Loucy (cell line): ENCODE results near the gene DQX1.

Source experiments
- EZH2phosphoT487 ChIP-seq: fragments of 200-600 bp; IDR thresholded peaks from 2 replicates; pipeline ENCODE4 v1.6.1; 2018; ENCODE audit warnings: antibody characterized with exemption, mild to moderate bottlenecking, moderate library complexity, borderline replicate concordance
- TF ChIP-seq, protein P1 (sequence below): fragments of 200-600 bp; sonication (generic); conservative IDR thresholded peaks from 2 replicates; pipeline ENCODE4 v1.5.1; 2014; ENCODE audit warnings: mild to moderate bottlenecking, antibody characterized with exemption, low read length

DNA sequence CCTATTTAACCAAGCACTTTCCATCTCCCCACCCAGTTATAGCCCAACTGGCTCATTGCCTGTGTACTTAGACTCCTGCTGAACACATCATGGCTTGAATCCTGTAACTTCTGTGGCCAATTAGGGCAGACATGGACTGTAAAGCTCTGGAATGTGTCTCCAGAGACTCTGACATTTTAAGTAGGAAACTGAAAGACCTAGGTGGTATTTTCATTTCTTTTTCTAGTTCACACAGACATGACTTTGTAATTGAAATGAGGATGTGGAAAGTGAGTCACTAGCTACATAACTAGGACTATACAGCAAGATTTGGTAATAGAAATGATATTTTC, 40.7 kb upstream of the DQX1 start:
- TF ChIP-seq, protein P1, sequence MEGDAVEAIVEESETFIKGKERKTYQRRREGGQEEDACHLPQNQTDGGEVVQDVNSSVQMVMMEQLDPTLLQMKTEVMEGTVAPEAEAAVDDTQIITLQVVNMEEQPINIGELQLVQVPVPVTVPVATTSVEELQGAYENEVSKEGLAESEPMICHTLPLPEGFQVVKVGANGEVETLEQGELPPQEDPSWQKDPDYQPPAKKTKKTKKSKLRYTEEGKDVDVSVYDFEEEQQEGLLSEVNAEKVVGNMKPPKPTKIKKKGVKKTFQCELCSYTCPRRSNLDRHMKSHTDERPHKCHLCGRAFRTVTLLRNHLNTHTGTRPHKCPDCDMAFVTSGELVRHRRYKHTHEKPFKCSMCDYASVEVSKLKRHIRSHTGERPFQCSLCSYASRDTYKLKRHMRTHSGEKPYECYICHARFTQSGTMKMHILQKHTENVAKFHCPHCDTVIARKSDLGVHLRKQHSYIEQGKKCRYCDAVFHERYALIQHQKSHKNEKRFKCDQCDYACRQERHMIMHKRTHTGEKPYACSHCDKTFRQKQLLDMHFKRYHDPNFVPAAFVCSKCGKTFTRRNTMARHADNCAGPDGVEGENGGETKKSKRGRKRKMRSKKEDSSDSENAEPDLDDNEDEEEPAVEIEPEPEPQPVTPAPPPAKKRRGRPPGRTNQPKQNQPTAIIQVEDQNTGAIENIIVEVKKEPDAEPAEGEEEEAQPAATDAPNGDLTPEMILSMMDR, result no peak
- no peak for TF ChIP-seq EZH2phosphoT487
